ENCODE data around the gene YAP1.

YAP1 gene

GRCh38 chr11:102166175-102167064, 56.2 kb downstream of the YAP1 start:
- H3K36me3 ChIP-seq (ENCODE audit: low read length), result no peaks in the 10 kb centered on the region
- H2AFZ ChIP-seq (ENCODE audit: low read depth, low read length, severe bottlenecking), result no peak overlapping the region
- H3K27me3 ChIP-seq (ENCODE audit: low read length), result no peaks in the 10 kb centered on the region
- TF ChIP-seq, protein P1, sequence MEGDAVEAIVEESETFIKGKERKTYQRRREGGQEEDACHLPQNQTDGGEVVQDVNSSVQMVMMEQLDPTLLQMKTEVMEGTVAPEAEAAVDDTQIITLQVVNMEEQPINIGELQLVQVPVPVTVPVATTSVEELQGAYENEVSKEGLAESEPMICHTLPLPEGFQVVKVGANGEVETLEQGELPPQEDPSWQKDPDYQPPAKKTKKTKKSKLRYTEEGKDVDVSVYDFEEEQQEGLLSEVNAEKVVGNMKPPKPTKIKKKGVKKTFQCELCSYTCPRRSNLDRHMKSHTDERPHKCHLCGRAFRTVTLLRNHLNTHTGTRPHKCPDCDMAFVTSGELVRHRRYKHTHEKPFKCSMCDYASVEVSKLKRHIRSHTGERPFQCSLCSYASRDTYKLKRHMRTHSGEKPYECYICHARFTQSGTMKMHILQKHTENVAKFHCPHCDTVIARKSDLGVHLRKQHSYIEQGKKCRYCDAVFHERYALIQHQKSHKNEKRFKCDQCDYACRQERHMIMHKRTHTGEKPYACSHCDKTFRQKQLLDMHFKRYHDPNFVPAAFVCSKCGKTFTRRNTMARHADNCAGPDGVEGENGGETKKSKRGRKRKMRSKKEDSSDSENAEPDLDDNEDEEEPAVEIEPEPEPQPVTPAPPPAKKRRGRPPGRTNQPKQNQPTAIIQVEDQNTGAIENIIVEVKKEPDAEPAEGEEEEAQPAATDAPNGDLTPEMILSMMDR (IDR thresholded peaks at IDR 0.05; ENCODE audit: insufficient read depth, low read length, poor library complexity, severe bottlenecking), result no peak
- TF ChIP-seq EZH2phosphoT487 (conservative IDR thresholded peaks at IDR 0.05; ENCODE audit: low read length), result no peak
- H3K27ac ChIP-seq (ENCODE audit: low read depth, low read length), result no peak overlapping the region
- no peaks in the 10 kb centered on the region for H3K9me2 ChIP-seq (replicated peaks; ENCODE audit: insufficient read depth, low read length)
- H3F3A ChIP-seq (ENCODE audit: insufficient read depth), result no peaks in the 10 kb centered on the region
- no peak overlapping the region for H3K4me2 ChIP-seq (ENCODE audit: low read depth, low read length, poor library complexity, severe bottlenecking)
- no peak overlapping the region for H3K9ac ChIP-seq (ENCODE audit: low read length)
- H3K79me2 ChIP-seq (ENCODE audit: insufficient read depth, low read length), result no peaks in the 10 kb centered on the region
- no peak overlapping the region for H3K4me3 ChIP-seq (ENCODE audit: insufficient read depth, low read length, poor library complexity, severe bottlenecking)
- H3K9me3 ChIP-seq (ENCODE audit: insufficient read depth, low read length), result no peaks in the 10 kb centered on the region
- H4K20me1 ChIP-seq (ENCODE audit: low read depth, low read length), result 0 out of 2 replicates have a peak, but pooled peaks cover 2% of the 10 kb centered on the region

DNA sequence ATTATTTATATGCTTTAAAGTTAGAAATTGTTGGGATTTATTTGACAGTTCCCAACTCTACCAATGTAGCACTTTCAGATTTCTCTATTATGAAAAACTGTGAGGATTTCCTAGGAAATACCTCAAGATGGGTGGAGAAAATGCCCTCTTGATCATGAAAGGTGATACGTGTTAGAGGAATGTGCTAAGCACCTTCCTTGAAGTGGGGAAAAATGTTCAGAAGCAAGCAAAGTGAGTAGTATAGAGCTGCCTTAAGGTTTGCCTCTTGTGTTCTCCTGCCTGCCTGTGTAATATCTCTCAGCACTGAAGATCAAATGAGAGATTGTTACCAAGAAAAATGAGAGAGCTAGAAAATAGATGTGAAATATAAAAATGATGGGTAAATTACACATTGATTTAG, 58.2 kb downstream of the YAP1 start:
- H3K4me2 ChIP-seq (ENCODE audit: low read depth, low read length, poor library complexity, severe bottlenecking), result no peak overlapping the region

GRCh38 chr11:102171101-102171500, 60.9 kb downstream of the YAP1 start:
- Histone ChIP-seq H3K4me2 (ENCODE audit: low read depth, low read length, poor library complexity, severe bottlenecking) (no peak overlapping the region), H3K9ac (ENCODE audit: low read length) (no peak overlapping the region), H3K9me2 (replicated peaks; ENCODE audit: insufficient read depth, low read length) (no peaks in the 10 kb centered on the region), H3F3A (ENCODE audit: insufficient read depth) (no peaks in the 10 kb centered on the region), H4K20me1 (ENCODE audit: low read depth, low read length) (0 out of 2 replicates have a peak, but pooled peaks cover 2% of the 10 kb centered on the region), H3K79me2 (ENCODE audit: insufficient read depth, low read length) (no peaks in the 10 kb centered on the region), H3K4me3 (ENCODE audit: insufficient read depth, low read length, poor library complexity, severe bottlenecking) (no peak overlapping the region), H3K27me3 (ENCODE audit: low read length) (no peaks in the 10 kb centered on the region), H3K27ac (ENCODE audit: low read depth, low read length) (no peak overlapping the region), H3K9me3 (ENCODE audit: insufficient read depth, low read length) (no peaks in the 10 kb centered on the region), H3K36me3 (ENCODE audit: low read length) (no peaks in the 10 kb centered on the region), H2AFZ (ENCODE audit: low read depth, low read length, severe bottlenecking) (no peak overlapping the region)
- TF ChIP-seq, protein P1 (IDR thresholded peaks at IDR 0.05; ENCODE audit: insufficient read depth, low read length, poor library complexity, severe bottlenecking), result no peak
- TF ChIP-seq EZH2phosphoT487 (conservative IDR thresholded peaks at IDR 0.05; ENCODE audit: low read length), result no peak

More for the DNA sequence above, 58.2 kb downstream of the YAP1 start:
- 0 out of 2 replicates have a peak, but pooled peaks cover 2% of the 10 kb centered on the region for H4K20me1 ChIP-seq (ENCODE audit: low read depth, low read length)
- H3K9me3 ChIP-seq (ENCODE audit: insufficient read depth, low read length), result no peaks in the 10 kb centered on the region
- H2AFZ ChIP-seq (ENCODE audit: low read depth, low read length, severe bottlenecking), result no peak overlapping the region
- H3K4me3 ChIP-seq (ENCODE audit: insufficient read depth, low read length, poor library complexity, severe bottlenecking), result no peak overlapping the region
- no peaks in the 10 kb centered on the region for H3K79me2 ChIP-seq (ENCODE audit: insufficient read depth, low read length)
- H3K9ac ChIP-seq (ENCODE audit: low read length), result no peak overlapping the region
- no peaks in the 10 kb centered on the region for H3K36me3 ChIP-seq (ENCODE audit: low read length)
- no peaks in the 10 kb centered on the region for H3K27me3 ChIP-seq (ENCODE audit: low read length)
- TF ChIP-seq EZH2phosphoT487 (conservative IDR thresholded peaks at IDR 0.05; ENCODE audit: low read length), result no peak
- TF ChIP-seq, protein P1 (IDR thresholded peaks at IDR 0.05; ENCODE audit: insufficient read depth, low read length, poor library complexity, severe bottlenecking), result no peak
- H3K9me2 ChIP-seq (replicated peaks; ENCODE audit: insufficient read depth, low read length), result no peaks in the 10 kb centered on the region
- no peak overlapping the region for H3K27ac ChIP-seq (ENCODE audit: low read depth, low read length)
- no peaks in the 10 kb centered on the region for H3F3A ChIP-seq (ENCODE audit: insufficient read depth)
